Skeletal muscle satellite cell (primary cell): ENCODE measurements around the gene SRSF8.
A peak's percentile ranks its signal among the peaks of the same experiment; 100 is the strongest.

Experiments used
- H3K27me3 ChIP-seq: 2 replicates; pipeline ENCODE4 v1.7.0; 2013; ENCODE audit warnings: low read length; ENCODE audit not compliant: control insufficient read depth, insufficient read depth
- H3K36me3 ChIP-seq: 2 replicates; pipeline ENCODE4 v1.7.0; 2013; ENCODE audit warnings: mild to moderate bottlenecking, control low read depth, low read length; ENCODE audit not compliant: insufficient read depth
- H3K4me1 ChIP-seq: 2 replicates; pipeline ENCODE4 v1.7.0; 2013; ENCODE audit warnings: low read length; ENCODE audit not compliant: control insufficient read depth, insufficient read depth
- H3K4me2 ChIP-seq: 2 replicates; pipeline ENCODE4 v1.7.0; 2013; ENCODE audit warnings: mild to moderate bottlenecking, low read length
- H3K4me3 ChIP-seq: 2 replicates; pipeline ENCODE4 v1.7.0; 2013; ENCODE audit warnings: low read length
- H3K9ac ChIP-seq: 2 replicates; pipeline ENCODE4 v1.7.0; 2013; ENCODE audit warnings: mild to moderate bottlenecking, low read depth, low read length, moderate library complexity
- H3K9me3 ChIP-seq: replicated peaks from 2 replicates; pipeline ENCODE4 v1.7.0; 2013; ENCODE audit warnings: mild to moderate bottlenecking, control low read depth, low read length

Gene SRSF8

DNA sequence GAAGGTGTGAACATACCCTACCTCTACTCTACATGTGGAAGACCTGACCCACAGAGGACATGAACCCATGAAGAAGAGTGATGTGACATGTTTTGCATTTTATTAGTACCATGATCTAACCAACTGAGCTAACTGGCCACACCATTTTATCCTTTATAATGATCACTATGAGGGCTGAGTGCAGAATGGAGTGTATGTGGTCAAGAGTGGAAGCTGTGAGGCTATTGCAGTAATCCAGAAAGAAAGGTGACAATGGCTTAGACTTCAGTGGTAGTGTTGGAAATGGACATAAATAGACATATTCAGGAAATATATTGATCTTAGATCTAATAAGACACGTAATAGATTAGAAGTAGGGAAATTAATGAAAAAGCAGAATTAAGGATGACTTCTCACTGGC, 3.8 kb downstream of the SRSF8 start:
- Histone ChIP-seq H3K4me1 (peaks cover 25% of the 10 kb centered on the region), H3K36me3 (no peaks in the 10 kb centered on the region), H3K9me3 (no peaks in the 10 kb centered on the region), H3K4me3 (no peak overlapping the region), H3K27me3 (no peaks in the 10 kb centered on the region), H3K4me2 (no peak overlapping the region), H3K9ac (no peak overlapping the region)

DNA sequence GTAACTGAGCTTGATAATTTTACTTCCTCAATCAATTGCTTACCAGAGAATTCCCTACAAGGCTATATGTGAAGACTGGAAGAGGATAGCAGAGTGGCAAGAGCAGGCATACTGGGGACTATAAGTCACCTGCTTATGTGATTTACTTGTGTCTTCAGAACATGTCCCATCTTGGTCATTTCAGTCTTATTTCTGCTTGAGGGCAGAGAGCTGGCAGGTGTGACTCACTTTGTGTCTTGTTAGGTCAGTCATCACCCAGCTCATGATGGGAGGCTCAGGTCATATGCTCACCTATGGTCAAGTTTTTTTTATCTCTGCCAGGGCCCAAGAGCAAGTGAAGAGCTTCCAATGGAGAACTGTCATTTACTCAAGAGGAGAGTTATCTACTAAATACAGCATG, 6.2 kb downstream of the SRSF8 start:
- no peak overlapping the region for H3K4me2 ChIP-seq
- no peaks in the 10 kb centered on the region for H3K9me3 ChIP-seq
- no peaks in the 10 kb centered on the region for H3K36me3 ChIP-seq
- H3K4me1 ChIP-seq: peaks cover 37% of the 10 kb centered on the region
- no peak overlapping the region for H3K4me3 ChIP-seq
- no peaks in the 10 kb centered on the region for H3K27me3 ChIP-seq
- H3K9ac ChIP-seq: no peak overlapping the region

DNA sequence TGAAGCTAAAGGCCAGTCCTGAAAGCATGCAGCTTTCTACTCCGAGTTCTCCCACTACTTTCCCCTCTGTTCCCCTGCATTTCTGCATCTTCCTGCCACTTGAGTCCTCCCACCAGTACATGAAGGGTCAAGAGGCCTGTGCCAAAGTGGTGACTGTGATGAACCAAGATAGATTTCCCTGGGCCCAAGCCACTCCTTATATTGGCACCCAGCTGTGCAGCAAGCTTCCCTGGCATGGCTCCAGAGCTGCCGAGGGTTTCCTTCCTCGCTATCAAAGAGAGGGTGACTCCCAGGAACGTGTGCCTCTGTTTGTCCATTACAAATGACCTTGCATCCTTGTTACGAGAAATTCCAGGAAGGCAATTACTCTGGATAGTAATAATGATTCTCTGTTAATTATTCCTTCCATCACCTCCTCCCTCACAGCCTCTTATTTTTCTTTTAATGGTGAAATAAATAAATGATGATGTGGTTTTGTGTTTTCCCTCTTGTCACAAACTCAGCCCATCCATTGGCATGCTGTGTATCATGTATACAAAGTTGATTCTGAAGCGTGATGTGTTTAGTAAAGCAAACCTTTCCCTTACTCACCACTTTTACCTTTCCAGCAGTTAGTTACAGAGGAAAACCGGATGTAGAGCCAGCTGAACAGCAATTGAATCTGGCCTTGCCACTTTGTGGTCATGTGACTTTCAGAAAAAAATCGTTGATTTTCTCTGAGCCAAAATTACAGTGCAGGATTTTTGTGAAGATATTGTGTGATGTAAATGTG, 8.3 kb downstream of the SRSF8 start:
- Histone ChIP-seq H3K36me3 (no peaks in the 10 kb centered on the region), H3K4me3 (no peak overlapping the region), H3K9me3 (no peaks in the 10 kb centered on the region), H3K4me2 (peak overlapping the region; percentile 59), H3K4me1 (peaks cover 33% of the 10 kb centered on the region), H3K27me3 (no peaks in the 10 kb centered on the region), H3K9ac (no peak overlapping the region)

DNA sequence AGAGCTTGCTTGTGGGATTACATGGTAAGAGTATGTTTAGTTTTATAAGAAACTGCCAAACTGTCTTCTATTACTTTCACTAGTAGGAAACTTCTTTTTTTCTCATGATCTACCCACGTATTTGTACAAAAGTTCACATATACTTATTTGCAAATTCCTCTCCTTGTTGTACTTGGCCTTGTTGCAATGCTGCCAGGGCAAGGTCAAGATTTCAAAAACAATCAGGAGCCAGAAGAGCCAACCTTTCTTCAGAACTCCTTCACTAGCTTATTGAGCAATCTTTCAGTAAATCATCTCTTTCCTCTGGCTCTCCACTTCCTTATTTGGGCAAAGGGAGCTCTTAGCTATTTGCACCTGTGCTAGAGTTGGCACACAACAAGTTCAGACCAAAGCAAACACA, 9.7 kb downstream of the SRSF8 start:
- Histone ChIP-seq H3K4me3 (no peak overlapping the region), H3K27me3 (no peaks in the 10 kb centered on the region), H3K9ac (peak overlapping the region; percentile 35), H3K4me1 (peaks cover 44% of the 10 kb centered on the region), H3K9me3 (no peaks in the 10 kb centered on the region), H3K36me3 (no peaks in the 10 kb centered on the region), H3K4me2 (peak overlapping the region; percentile 59)

DNA sequence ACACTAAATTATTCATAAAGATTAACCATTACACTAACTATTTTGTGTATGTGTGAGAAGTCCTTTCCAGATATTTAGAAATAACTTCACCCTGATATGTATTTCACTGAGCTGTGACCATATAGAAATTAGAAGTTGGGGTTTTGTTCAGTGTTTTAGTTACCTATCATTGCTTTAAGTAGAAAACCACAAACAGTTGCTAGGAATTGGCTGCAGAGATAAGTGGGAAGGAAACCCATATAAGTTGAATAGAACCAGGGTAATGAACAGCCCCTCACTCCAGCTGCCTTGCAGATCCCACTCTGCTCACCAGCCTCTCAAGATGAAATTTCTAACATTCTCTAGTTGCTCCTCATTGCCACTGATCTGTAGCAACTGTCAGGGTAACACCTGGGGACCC, 10.3 kb downstream of the SRSF8 start:
- Histone ChIP-seq H3K4me3 (no peak overlapping the region), H3K9me3 (no peaks in the 10 kb centered on the region), H3K9ac (no peak overlapping the region), H3K4me1 (peaks cover 49% of the 10 kb centered on the region), H3K27me3 (no peaks in the 10 kb centered on the region), H3K36me3 (no peaks in the 10 kb centered on the region), H3K4me2 (no peak overlapping the region)

DNA sequence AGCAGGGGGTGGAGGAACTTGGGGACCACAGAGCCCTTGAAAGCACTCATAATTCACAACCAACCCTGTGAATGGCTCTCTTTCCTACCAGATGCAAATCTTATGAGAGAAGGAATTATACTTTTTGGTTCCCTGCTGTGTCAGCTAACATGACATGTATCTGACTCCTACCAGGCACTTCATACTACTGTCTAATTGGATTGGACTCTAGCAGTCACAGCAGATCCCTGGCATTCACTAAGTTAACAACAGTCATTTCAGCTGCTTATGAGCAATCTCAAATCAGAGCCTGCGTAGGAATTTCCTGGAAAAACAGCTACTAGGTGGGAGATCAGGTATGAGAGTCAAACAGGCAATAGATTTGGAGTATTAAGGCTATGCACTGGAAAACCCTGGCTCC, 11.8 kb downstream of the SRSF8 start:
- Histone ChIP-seq H3K4me2 (no peak overlapping the region), H3K27me3 (no peaks in the 10 kb centered on the region), H3K36me3 (no peaks in the 10 kb centered on the region), H3K9me3 (no peaks in the 10 kb centered on the region), H3K4me3 (no peak overlapping the region), H3K4me1 (peaks cover 49% of the 10 kb centered on the region), H3K9ac (no peak overlapping the region)

DNA sequence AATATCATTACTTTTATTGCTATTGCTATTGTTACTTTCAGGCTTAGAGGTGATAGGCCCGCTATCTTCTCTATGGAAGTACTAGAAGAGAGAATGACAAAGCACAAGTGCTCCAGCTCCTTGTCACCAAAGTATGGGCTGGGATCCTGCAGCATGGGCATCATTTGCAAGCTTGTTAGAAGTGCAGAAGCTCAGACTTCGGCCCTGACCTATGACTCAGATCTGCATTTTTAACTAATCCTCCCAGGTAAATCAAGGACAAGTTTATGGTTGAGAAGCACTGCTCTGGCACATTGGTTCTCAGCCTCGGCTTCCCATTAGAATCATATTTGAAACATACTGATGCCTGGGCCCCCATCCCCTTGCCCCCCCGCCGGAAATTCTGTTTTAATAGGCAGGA, 14.3 kb downstream of the SRSF8 start:
- no peaks in the 10 kb centered on the region for H3K9me3 ChIP-seq
- H3K27me3 ChIP-seq: no peaks in the 10 kb centered on the region
- peaks cover 42% of the 10 kb centered on the region for H3K4me1 ChIP-seq
- H3K9ac ChIP-seq: peak overlapping the region; percentile 2
- H3K4me3 ChIP-seq: no peak overlapping the region
- no peaks in the 10 kb centered on the region for H3K36me3 ChIP-seq
- H3K4me2 ChIP-seq: peak overlapping the region; percentile 53

DNA sequence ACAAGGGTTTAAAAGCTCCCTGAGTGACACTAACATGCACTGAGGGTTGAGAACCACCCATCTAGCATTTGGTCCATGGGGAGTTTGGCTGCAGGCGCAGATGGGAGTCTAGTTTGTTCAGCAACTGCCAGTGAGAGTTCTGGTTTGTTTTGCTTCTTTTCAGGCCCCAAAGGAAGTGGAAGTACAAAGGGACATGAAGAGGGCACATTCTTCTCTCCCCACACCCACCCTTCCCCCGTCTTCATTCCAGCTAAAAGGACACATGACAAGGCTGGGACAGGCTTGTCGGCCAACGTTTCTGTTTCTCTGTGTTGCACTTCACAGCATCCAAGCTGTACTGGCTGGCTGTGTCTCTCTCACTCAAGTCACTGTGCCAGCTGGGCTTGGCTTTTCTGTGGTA, 14.7 kb downstream of the SRSF8 start:
- Histone ChIP-seq H3K4me1 (peaks cover 40% of the 10 kb centered on the region), H3K36me3 (no peaks in the 10 kb centered on the region), H3K4me3 (no peak overlapping the region), H3K9me3 (no peaks in the 10 kb centered on the region), H3K9ac (peak overlapping the region; percentile 2), H3K4me2 (peak overlapping the region; percentile 53), H3K27me3 (no peaks in the 10 kb centered on the region)

DNA sequence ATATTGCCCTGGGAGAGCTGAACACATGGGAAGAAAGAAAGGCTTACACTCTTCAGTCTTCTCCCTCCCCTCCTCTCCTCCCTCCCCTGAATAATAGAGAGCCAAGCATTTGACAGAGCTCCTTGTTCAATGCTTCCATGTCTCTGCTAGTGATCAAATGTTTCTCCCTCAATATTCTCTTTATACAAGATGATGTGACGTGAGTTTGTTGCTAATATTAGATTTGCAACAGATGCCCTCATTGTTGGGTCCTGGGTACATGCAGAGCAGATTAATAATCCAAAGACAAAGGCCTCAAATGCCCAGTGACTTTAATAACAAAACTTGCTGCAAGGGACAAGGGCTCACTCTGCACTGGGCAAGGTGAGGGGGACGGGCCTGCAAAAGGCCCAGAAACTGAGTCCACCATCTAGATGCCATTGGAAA, 15.9 kb downstream of the SRSF8 start:
- H3K4me2 ChIP-seq: no peak overlapping the region
- H3K36me3 ChIP-seq: no peaks in the 10 kb centered on the region
- H3K4me3 ChIP-seq: no peak overlapping the region
- H3K9ac ChIP-seq: no peak overlapping the region
- no peaks in the 10 kb centered on the region for H3K9me3 ChIP-seq
- no peaks in the 10 kb centered on the region for H3K27me3 ChIP-seq
- peaks cover 32% of the 10 kb centered on the region for H3K4me1 ChIP-seq

DNA sequence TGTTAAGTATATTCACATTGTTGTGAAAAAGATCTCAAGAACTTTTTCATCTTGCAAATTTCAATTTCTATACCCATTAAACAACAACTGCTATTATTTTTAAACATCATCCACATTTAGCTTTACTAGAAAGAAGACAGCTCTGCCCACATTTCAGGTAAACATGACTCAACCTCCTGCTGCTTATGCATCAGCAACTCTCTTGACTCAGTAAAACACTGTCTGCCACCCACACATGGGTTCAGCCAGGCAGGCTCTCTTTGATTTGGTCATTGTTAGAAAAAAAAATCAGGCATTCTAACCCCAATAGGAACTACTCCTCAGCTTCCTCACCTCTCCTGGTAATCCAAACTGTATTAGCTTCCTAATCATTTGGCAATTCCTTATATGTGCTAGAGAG, 17.8 kb downstream of the SRSF8 start:
- Histone ChIP-seq H3K9ac (no peak overlapping the region), H3K27me3 (no peaks in the 10 kb centered on the region), H3K9me3 (no peaks in the 10 kb centered on the region)

DNA sequence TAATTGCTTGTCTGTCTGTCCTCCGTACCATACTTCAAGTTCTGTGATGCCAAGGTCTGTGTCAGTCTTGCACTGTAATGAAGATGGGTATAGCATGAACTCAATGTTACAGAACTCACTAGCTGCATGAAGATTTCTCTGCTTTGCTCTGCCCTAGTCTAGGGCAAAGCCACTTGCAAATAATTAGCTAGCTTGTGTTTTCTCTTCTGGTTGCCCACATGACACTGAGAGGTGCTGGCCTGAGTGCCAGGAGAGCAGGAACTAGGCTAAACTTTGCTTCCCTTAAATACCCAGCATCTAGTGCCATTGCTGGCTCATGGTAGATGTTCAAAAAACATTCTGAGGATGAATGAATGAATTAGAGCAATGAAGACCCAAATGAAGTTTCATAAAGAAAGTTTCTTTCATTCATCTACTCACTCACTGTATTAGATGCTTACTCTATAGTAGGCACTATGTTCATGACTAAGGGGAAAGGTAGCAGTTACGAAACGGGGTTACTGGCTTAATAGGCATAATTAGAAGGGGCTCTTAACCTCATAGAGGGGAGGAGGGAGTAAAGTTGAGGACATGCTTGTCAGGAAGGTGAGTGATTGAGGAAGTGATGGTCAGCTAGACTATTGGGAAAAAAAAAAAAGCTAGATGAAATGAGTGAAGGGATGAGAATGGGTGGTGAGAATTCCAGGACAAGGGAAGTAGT, 18.5 kb downstream of the SRSF8 start:
- no peaks in the 10 kb centered on the region for H3K9me3 ChIP-seq
- H3K9ac ChIP-seq: no peak overlapping the region
- H3K4me1 ChIP-seq: peaks cover 35% of the 10 kb centered on the region
- no peak overlapping the region for H3K4me3 ChIP-seq
- H3K27me3 ChIP-seq: no peaks in the 10 kb centered on the region
- no peaks in the 10 kb centered on the region for H3K36me3 ChIP-seq
- no peak overlapping the region for H3K4me2 ChIP-seq

More for the DNA sequence above, 17.8 kb downstream of the SRSF8 start:
- Histone ChIP-seq H3K36me3 (no peaks in the 10 kb centered on the region), H3K4me1 (peaks cover 35% of the 10 kb centered on the region), H3K4me3 (no peak overlapping the region), H3K4me2 (peak overlapping the region; percentile 50)

DNA sequence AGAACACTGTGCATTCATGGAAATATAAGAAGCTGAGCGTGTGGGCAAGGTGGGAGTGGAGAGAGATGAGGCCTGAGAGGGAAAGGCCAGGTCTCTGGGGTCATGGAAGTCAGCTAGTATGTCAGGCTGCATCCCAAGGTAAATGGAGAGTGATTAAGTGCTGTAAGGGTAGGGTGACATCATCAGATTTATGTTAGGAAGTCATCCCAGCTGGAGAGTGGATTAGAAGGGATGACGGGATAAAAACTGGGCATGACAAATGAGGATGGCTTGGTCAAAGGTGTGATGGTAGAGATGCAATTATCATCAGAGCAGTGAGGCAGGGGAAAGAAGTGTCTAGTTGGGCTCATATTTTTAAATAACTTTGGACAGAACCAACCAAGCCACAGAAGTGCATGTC, 19.4 kb downstream of the SRSF8 start:
- H3K27me3 ChIP-seq: no peaks in the 10 kb centered on the region
- H3K4me1 ChIP-seq: peaks cover 34% of the 10 kb centered on the region
- H3K36me3 ChIP-seq: no peaks in the 10 kb centered on the region
- no peaks in the 10 kb centered on the region for H3K9me3 ChIP-seq
- H3K4me3 ChIP-seq: no peak overlapping the region
- H3K9ac ChIP-seq: no peak overlapping the region
- H3K4me2 ChIP-seq: no peak overlapping the region
